Nephron (organoid): Measurements from ENCODE around the gene C6orf52.

Experiments used
- H3K27ac Mint-ChIP-seq, 3 experiments: 2 replicates each; pipeline ENCODE4 v1.8.0; 2020; ENCODE audit warnings: mixed read lengths in 3 of 3, mild to moderate bottlenecking in 2 of 3, moderate library complexity in 1 of 3
- H3K27me3 Mint-ChIP-seq: 2 replicates; pipeline ENCODE4 v1.8.0; 2021; ENCODE audit warnings: low read depth, mild to moderate bottlenecking, moderate library complexity, mixed read lengths
- H3K36me3 Mint-ChIP-seq: 2 replicates; pipeline ENCODE4 v1.8.0; 2020; ENCODE audit warnings: low read depth, mixed read lengths
- H3K4me1 Mint-ChIP-seq: 2 replicates; pipeline ENCODE4 v1.8.0; 2020; ENCODE audit warnings: mixed read lengths
- H3K4me3 Mint-ChIP-seq, 3 experiments: 2 replicates each; pipeline ENCODE4 v1.8.0; 2020; ENCODE audit warnings: mild to moderate bottlenecking in 3 of 3, mixed read lengths in 3 of 3, moderate library complexity in 2 of 3
- H3K9me3 Mint-ChIP-seq: 2 replicates; pipeline ENCODE4 v1.8.0; 2020; ENCODE audit warnings: mixed read lengths
- CTCF ChIP-seq, 3 experiments: fragments of 200-600 bp; sonication (generic); IDR thresholded peaks; one replicate each; pipeline ENCODE4 v1.5.0; 2021; ENCODE audit warnings: antibody characterized with exemption in 3 of 3; ENCODE audit not compliant: unreplicated experiment in 3 of 3

The C6orf52 gene

GRCh38 chr6:10733863-10734262, 39.4 kb upstream of the C6orf52 start:
- no peak for TF ChIP-seq CTCF (IDR thresholded peaks at IDR 0.05; ENCODE audit: unreplicated experiment in 3 of 3)
- Mint-ChIP-seq H3K9me3 (no peaks in the 10 kb centered on the region), H3K27ac (no peak overlapping the region), H3K4me3 (no peak overlapping the region), H3K36me3 (peaks cover 32% of the 10 kb centered on the region), H3K4me1 (peaks cover 16% of the 10 kb centered on the region), H3K27me3 (no peaks in the 10 kb centered on the region)

GRCh38 chr6:10733151-10733715, 38.8 kb upstream of the C6orf52 start:
- TF ChIP-seq CTCF (IDR thresholded peaks at IDR 0.05; ENCODE audit: unreplicated experiment in 3 of 3) = no peak
- peaks cover 16% of the 10 kb centered on the region for H3K4me1 Mint-ChIP-seq
- H3K4me3 Mint-ChIP-seq = no peak overlapping the region
- no peaks in the 10 kb centered on the region for H3K9me3 Mint-ChIP-seq
- H3K27ac Mint-ChIP-seq = peak overlapping the region in 1 of 3 experiments; percentile 35
- peaks cover 38% of the 10 kb centered on the region for H3K36me3 Mint-ChIP-seq
- no peaks in the 10 kb centered on the region for H3K27me3 Mint-ChIP-seq

- H3K36me3 Mint-ChIP-seq = peaks cover 58% of the 10 kb centered on the region
- H3K4me1 Mint-ChIP-seq = peaks cover 20% of the 10 kb centered on the region
- H3K4me3 Mint-ChIP-seq = no peak overlapping the region
- H3K9me3 Mint-ChIP-seq = no peaks in the 10 kb centered on the region
- TF ChIP-seq CTCF (IDR thresholded peaks at IDR 0.05; ENCODE audit: unreplicated experiment in 3 of 3) = no peak
- H3K27me3 Mint-ChIP-seq = no peaks in the 10 kb centered on the region
- H3K27ac Mint-ChIP-seq = peak overlapping the region in 1 of 3 experiments; percentile 16
Measured at GRCh38 chr6:10730254-10730653, 35.8 kb upstream of the C6orf52 start.

- Mint-ChIP-seq H3K27ac (peak overlapping the region in 2 of 3 experiments; percentile 52 to 74), H3K27me3 (no peaks in the 10 kb centered on the region), H3K36me3 (peaks cover 43% of the 10 kb centered on the region), H3K9me3 (no peaks in the 10 kb centered on the region), H3K4me1 (peaks cover 37% of the 10 kb centered on the region), H3K4me3 (peak overlapping the region; percentile 96 to 98 (median 98))
- no peak for TF ChIP-seq CTCF (IDR thresholded peaks at IDR 0.05; ENCODE audit: unreplicated experiment in 3 of 3)
Measured at GRCh38 chr6:10725716-10726115, 31.3 kb upstream of the C6orf52 start.

- Mint-ChIP-seq H3K9me3 (no peaks in the 10 kb centered on the region), H3K27me3 (no peaks in the 10 kb centered on the region), H3K27ac (peak overlapping the region in 1 of 3 experiments; percentile 74)
Measured at GRCh38 chr6:10725044-10725443, 30.6 kb upstream of the C6orf52 start.

More at GRCh38 chr6:10725044-10725443, 30.6 kb upstream of the C6orf52 start:
- peaks cover 36% of the 10 kb centered on the region for H3K36me3 Mint-ChIP-seq
- peak overlapping the region; percentile 96 to 98 (median 98) for H3K4me3 Mint-ChIP-seq
- no peak for TF ChIP-seq CTCF (IDR thresholded peaks at IDR 0.05; ENCODE audit: unreplicated experiment in 3 of 3)
- peaks cover 31% of the 10 kb centered on the region for H3K4me1 Mint-ChIP-seq
